ENCODE results near the gene ELL2.

- TF ChIP-seq STAT5B (CRISPR knock-in tag; IDR thresholded peaks at IDR 0.05): no peak
- TF ChIP-seq ATF1 (CRISPR knock-in tag; IDR thresholded peaks at IDR 0.05): no peak
- TF ChIP-seq ATF1 (tag; IDR thresholded peaks at IDR 0.05): no peak
- TF ChIP-seq ZNF518B (CRISPR knock-in tag; IDR thresholded peaks at IDR 0.05): no peak
Measured at GRCh38 chr5:95927927-95928723, 33.5 kb downstream of the ELL2 start.

Data from K562 (cell line).